MM.1S (cell line): ENCODE data around the gene RHOT1.

Experiments used
- DNase-seq: peaks from one replicate; pipeline ENCODE4 v3.0.0-alpha.2; 2015
- H2AFZ ChIP-seq: fragments of 300-600 bp; sonication (generic); 2 replicates; pipeline ENCODE4 v1.6.0; 2016; ENCODE audit warnings: antibody characterized with exemption, low read length
- H3F3A ChIP-seq: fragments of 300-600 bp; sonication (generic); 2 replicates; pipeline ENCODE4 v1.6.1; 2016; ENCODE audit warnings: mild to moderate bottlenecking, antibody characterized with exemption, low read length, moderate library complexity, mixed read lengths; ENCODE audit not compliant: insufficient read depth
- H3K27ac ChIP-seq: fragments of 300-600 bp; sonication (generic); 2 replicates; pipeline ENCODE4 v1.5.1; 2016; ENCODE audit warnings: mild to moderate bottlenecking, low read length
- H3K27me3 ChIP-seq: fragments of 300-600 bp; sonication (generic); replicated peaks from 2 replicates; pipeline ENCODE4 v1.6.0; 2016; ENCODE audit warnings: low read length; ENCODE audit not compliant: insufficient read depth
- H3K36me3 ChIP-seq: fragments of 300-600 bp; sonication (generic); replicated peaks from 2 replicates; pipeline ENCODE4 v1.6.1; 2016; ENCODE audit warnings: mild to moderate bottlenecking, low read length, mixed read lengths; ENCODE audit not compliant: insufficient read depth
- H3K4me1 ChIP-seq: fragments of 300-600 bp; sonication (generic); 2 replicates; pipeline ENCODE4 v1.6.1; 2016; ENCODE audit warnings: low read length, mixed read lengths
- H3K4me2 ChIP-seq: fragments of 300-600 bp; sonication (generic); 2 replicates; pipeline ENCODE4 v1.6.0; 2016; ENCODE audit warnings: low read depth, low read length
- H3K4me3 ChIP-seq: fragments of 300-600 bp; sonication (generic); 2 replicates; pipeline ENCODE4 v1.5.1; 2016; ENCODE audit warnings: low read length, mixed read lengths
- H3K79me2 ChIP-seq: fragments of 300-600 bp; sonication (generic); 2 replicates; pipeline ENCODE4 v1.6.1; 2016; ENCODE audit warnings: mixed run types, low read length, mixed read lengths
- H3K9ac ChIP-seq: fragments of 300-600 bp; sonication (generic); 2 replicates; pipeline ENCODE4 v1.6.1; 2016; ENCODE audit warnings: low read length, mixed read lengths
- H3K9me2 ChIP-seq: fragments of 300-600 bp; sonication (generic); replicated peaks from 2 replicates; pipeline ENCODE4 v1.6.1; 2016; ENCODE audit warnings: mild to moderate bottlenecking, low read length, mixed read lengths; ENCODE audit not compliant: insufficient read depth
- H3K9me3 ChIP-seq: fragments of 300-600 bp; sonication (generic); replicated peaks from 2 replicates; pipeline ENCODE4 v1.6.1; 2016; ENCODE audit warnings: mild to moderate bottlenecking, low read length, mixed read lengths; ENCODE audit not compliant: insufficient read depth
- H4K20me1 ChIP-seq: fragments of 300-600 bp; sonication (generic); 2 replicates; pipeline ENCODE4 v1.6.1; 2016; ENCODE audit warnings: mild to moderate bottlenecking, low read length, moderate library complexity, mixed read lengths; ENCODE audit not compliant: insufficient read depth
- CTCF ChIP-seq: fragments of 300-600 bp; sonication (generic); IDR thresholded peaks from 2 replicates; pipeline ENCODE4 v1.5.1; 2016; ENCODE audit warnings: antibody characterized with exemption, low read length, mixed read lengths
- EZH2 ChIP-seq: fragments of 300-600 bp; sonication (generic); optimal IDR thresholded peaks from 2 replicates; pipeline ENCODE3; 2017; ENCODE audit warnings: low read depth, mild to moderate bottlenecking, antibody characterized with exemption, low read length, mixed read lengths
- EZH2phosphoT487 ChIP-seq: fragments of 300-600 bp; sonication (generic); IDR thresholded peaks from 2 replicates; pipeline ENCODE4 v1.6.1; 2018; ENCODE audit warnings: antibody characterized with exemption, low read length

RHOT1 gene

GRCh38 chr17:32258383-32259140 is 116.3 kb downstream of the RHOT1 start:
- TF ChIP-seq EZH2 (no peak), EZH2phosphoT487 (no peak), CTCF (no peak)

GRCh38 chr17:32259586-32259985 is 117.3 kb downstream of the RHOT1 start:
- Histone ChIP-seq H3K9ac (no peak overlapping the region), H3K4me3 (no peak overlapping the region), H3K27me3 (peaks cover 1% of the 10 kb centered on the region), H3F3A (no peaks in the 10 kb centered on the region), H2AFZ (no peak overlapping the region), H3K79me2 (no peaks in the 10 kb centered on the region), H3K4me1 (no peaks in the 10 kb centered on the region), H3K9me3 (no peaks in the 10 kb centered on the region), H3K9me2 (no peaks in the 10 kb centered on the region), H4K20me1 (no peaks in the 10 kb centered on the region), H3K4me2 (no peak overlapping the region), H3K27ac (no peak overlapping the region), H3K36me3 (no peaks in the 10 kb centered on the region)
- TF ChIP-seq EZH2phosphoT487 (no peak), CTCF (no peak), EZH2 (no peak)
- DNase-seq: no peak

More at GRCh38 chr17:32258383-32259140, 116.3 kb downstream of the RHOT1 start:
- no peaks in the 10 kb centered on the region for H4K20me1 ChIP-seq
- no peak overlapping the region for H3K4me2 ChIP-seq
- H3K27ac ChIP-seq: no peak overlapping the region
- H3K9me3 ChIP-seq: no peaks in the 10 kb centered on the region
- H3F3A ChIP-seq: no peaks in the 10 kb centered on the region
- H3K36me3 ChIP-seq: no peaks in the 10 kb centered on the region
- DNase-seq: no peak
- H3K9ac ChIP-seq: no peak overlapping the region
- H3K4me3 ChIP-seq: no peak overlapping the region
- no peaks in the 10 kb centered on the region for H3K9me2 ChIP-seq
- H2AFZ ChIP-seq: no peak overlapping the region
- no peaks in the 10 kb centered on the region for H3K79me2 ChIP-seq
- H3K27me3 ChIP-seq: no peaks in the 10 kb centered on the region; the same call in 1 of the 2 replicates
- H3K4me1 ChIP-seq: no peaks in the 10 kb centered on the region

- Histone ChIP-seq H3K4me2 (no peak overlapping the region), H3K9me3 (no peaks in the 10 kb centered on the region), H3K27ac (no peak overlapping the region), H4K20me1 (no peaks in the 10 kb centered on the region), H3K4me3 (no peak overlapping the region), H3K9ac (no peak overlapping the region), H3K4me1 (0 out of 2 replicates have a peak, but pooled peaks cover 3% of the 10 kb centered on the region), H2AFZ (no peak overlapping the region), H3K27me3 (peaks cover 9% of the 10 kb centered on the region), H3K79me2 (no peaks in the 10 kb centered on the region), H3K36me3 (no peaks in the 10 kb centered on the region), H3F3A (no peaks in the 10 kb centered on the region), H3K9me2 (no peaks in the 10 kb centered on the region)
- no peak for TF ChIP-seq EZH2phosphoT487
- TF ChIP-seq CTCF: no peak
- no peak for TF ChIP-seq EZH2
- no peak for DNase-seq
Observed at GRCh38 chr17:32261417-32261736, 119.1 kb downstream of the RHOT1 start.
